ENCODE data around the gene PAQR7. TPM values are rescaled to one million over a fixed set of nuclear protein-coding genes. Genes with fewer than 3 reads are reported as not detected.

The PAQR7 gene
- total and polyA plus RNA-seq, 8 donors, result 3.2 to 13.0 (median 4.5) TPM

- H3K9me3 ChIP-seq, result no peaks in the 10 kb centered on the region
- no peak overlapping the region for H3K4me3 ChIP-seq
- TF ChIP-seq CTCF (IDR thresholded peaks at IDR 0.05), result no peak
- H3K27ac ChIP-seq, result peak overlapping the region in 3 of 4 donors; percentile 0 to 93 (median 91)
- H3K27me3 ChIP-seq, result no peaks in the 10 kb centered on the region
- 72 to 79% methylated on average over 2 of the region's 2 CpGs for WGBS, 2 donors
- no peak for DNase-seq
- FAIRE-seq, result no peak
- no peak for ATAC-seq
- H3K4me1 ChIP-seq, result peaks cover 47 to 55% (median 50%) of the 10 kb centered on the region in 3 donors
- intact Hi-C loops (cut with DNase I), result no loop called here
- H3K36me3 ChIP-seq, result no peaks in the 10 kb centered on the region
These were observed 1.2 kb upstream of the PAQR7 start for GRCh38 chr1:25876693-25877077.

DNA sequence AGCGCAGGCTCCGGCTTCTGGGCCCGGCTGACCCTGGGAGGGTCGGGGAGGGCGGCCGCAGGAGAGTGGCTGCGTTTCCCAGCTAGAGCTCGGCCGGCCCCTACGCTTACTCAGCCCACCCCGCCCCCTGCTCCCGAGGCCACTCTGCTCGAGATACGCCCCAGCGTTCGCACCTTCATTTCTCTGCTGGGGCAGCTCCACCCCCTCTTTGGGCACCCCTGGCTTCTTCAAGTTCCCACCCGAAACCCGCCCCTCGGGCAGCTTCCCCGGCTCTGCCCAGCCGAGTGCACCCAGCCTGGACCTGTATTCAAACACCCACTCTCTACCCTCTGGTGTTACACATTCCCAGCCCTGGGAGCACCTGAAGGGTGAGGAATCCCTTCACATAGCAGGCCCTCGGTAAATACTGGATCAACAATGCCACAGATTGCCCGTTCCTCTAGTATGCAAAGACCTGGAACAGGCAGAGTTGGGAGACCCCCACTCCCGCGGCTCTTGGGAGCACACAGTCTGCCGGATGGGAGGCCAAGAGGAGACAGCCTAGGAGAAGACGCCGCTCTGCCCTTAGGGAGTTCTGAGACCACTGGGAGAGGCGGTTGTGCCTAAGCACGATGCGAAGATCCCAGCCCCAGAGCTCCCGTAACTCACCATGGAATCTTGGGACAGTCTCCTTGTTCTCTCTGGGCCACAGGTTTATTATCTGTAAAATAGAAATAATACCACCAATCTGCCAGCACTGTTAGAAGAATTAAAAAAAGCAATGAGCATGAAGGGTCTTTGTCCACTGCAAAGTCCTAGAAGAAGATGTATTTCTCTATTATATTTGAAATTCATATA lies 566 bp upstream of the PAQR7 start:
- peak overlapping the region; percentile 87 to 93 (median 90) for H3K27ac ChIP-seq
- peaks cover 53 to 61% (median 56%) of the 10 kb centered on the region in 3 donors for H3K4me1 ChIP-seq
- TF ChIP-seq CTCF (IDR thresholded peaks at IDR 0.05), result no peak
- no peaks in the 10 kb centered on the region for H3K36me3 ChIP-seq
- no peaks in the 10 kb centered on the region for H3K9me3 ChIP-seq
- peak; percentile 7 to 28 (median 14) for ATAC-seq
- no peaks in the 10 kb centered on the region for H3K27me3 ChIP-seq
- FAIRE-seq, result no peak
- DNase-seq, result peak in 2 of 6 donors; percentile 60 to 81
- intact Hi-C loops (cut with DNase I), result no loop called here
- peak overlapping the region; percentile 37 to 64 (median 51) for H3K4me3 ChIP-seq
- WGBS, 2 donors, result 29 to 34% methylated on average over 31 to 32 of the region's 32 CpGs

DNA sequence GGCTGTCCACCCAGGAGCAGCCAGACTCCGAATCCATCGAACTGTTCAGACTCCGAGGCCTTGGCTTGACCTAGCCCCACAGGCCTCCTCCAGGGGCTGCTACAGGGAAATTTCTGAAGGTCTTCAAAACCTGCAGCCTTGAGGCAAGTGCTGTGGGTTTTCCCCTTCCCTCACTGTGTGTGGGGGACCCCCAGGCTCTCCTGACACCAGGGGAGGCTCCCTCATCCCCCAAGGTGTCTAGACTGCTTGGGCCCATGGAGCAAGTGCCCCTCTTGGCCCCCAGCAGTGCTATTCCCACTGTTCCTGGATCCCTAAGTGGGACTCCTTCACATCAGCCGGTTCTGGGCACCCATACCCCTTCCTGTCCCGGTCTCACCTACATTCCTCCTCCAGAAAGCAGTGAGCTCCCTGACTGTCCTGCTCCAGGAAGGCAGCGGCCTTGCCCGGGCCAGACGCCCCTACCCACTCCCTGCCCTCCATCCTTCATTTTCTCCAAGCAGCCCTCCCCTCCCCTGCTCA lies 814 bp downstream of the PAQR7 start:
- no peaks in the 10 kb centered on the region for H3K27me3 ChIP-seq
- no peak for ATAC-seq
- peaks cover 54 to 63% (median 58%) of the 10 kb centered on the region in 3 donors for H3K4me1 ChIP-seq
- WGBS, 2 donors, result 28 to 40% methylated on average over 7 to 8 of the region's 8 CpGs
- no peak for TF ChIP-seq CTCF (IDR thresholded peaks at IDR 0.05)
- DNase-seq, result peak in 1 of 6 donors; percentile 43
- peak overlapping the region; percentile 37 to 64 (median 51) for H3K4me3 ChIP-seq
- FAIRE-seq, result no peak
- peak overlapping the region; percentile 87 to 93 (median 90) for H3K27ac ChIP-seq
- intact Hi-C loops (cut with DNase I), result no loop called here
- H3K9me3 ChIP-seq, result no peaks in the 10 kb centered on the region
- no peaks in the 10 kb centered on the region for H3K36me3 ChIP-seq

- ATAC-seq, result no peak
- no peak for TF ChIP-seq CTCF (IDR thresholded peaks at IDR 0.05)
- H3K9me3 ChIP-seq, result no peaks in the 10 kb centered on the region
- no peak for DNase-seq
- H3K4me3 ChIP-seq, result peak overlapping the region in 2 of 4 donors; percentile 58 to 64
- peak overlapping the region in 2 of 4 donors; percentile 88 to 93 for H3K27ac ChIP-seq
- intact Hi-C loops (cut with DNase I), result no loop called here
- peaks cover 50 to 62% (median 55%) of the 10 kb centered on the region in 3 donors for H3K4me1 ChIP-seq
- no peaks in the 10 kb centered on the region for H3K36me3 ChIP-seq
- FAIRE-seq, result no peak
- no peaks in the 10 kb centered on the region for H3K27me3 ChIP-seq
- 90 to 94% methylated on average over 3 of the region's 3 CpGs for WGBS, 2 donors
These were observed 1.3 kb downstream of the PAQR7 start for GRCh38 chr1:25874209-25874608.

All from pancreas (tissue), 10 donors.